Tibial artery (tissue), 4 donors: Measurements from ENCODE around the gene MAML2.
"Not testable (repeated sequence)": the region's sequence is repeated elsewhere in the genome, so short reads cannot be mapped to it uniquely, and the experiment has no call there.

Experiments used
- DNase-seq, 2 donors: peaks; one replicate each; pipeline ENCODE4 v3.0.0-alpha.2; 2019
- H3K27ac ChIP-seq, 2 donors: fragments of 200-600 bp; sonication (generic) in 1 of 2; 1 replicate in 1 of 2; 2 replicates in 1 of 2; pipeline ENCODE4 v1.5.1; 2018 to 2019; ENCODE audit warnings: mild to moderate bottlenecking in 1 of 2
- H3K27me3 ChIP-seq, 2 donors: fragments of 200-600 bp; sonication (generic) in 1 of 2; one replicate each; pipeline versions ENCODE4 v1.5.1 to v1.6.0; 2016 to 2019
- H3K36me3 ChIP-seq, 3 donors: fragments of 200-600 bp; sonication (generic) in 2 of 3; one replicate each; pipeline ENCODE4 v1.5.1; 2016 to 2019; ENCODE audit warnings: mild to moderate bottlenecking in 2 of 3
- H3K4me1 ChIP-seq, 4 donors: fragments of 200-600 bp; sonication (generic) in 2 of 4; 1 replicate in 3 of 4; 2 replicates in 1 of 4; pipeline ENCODE4 v1.5.1; 2016 to 2019
- H3K4me3 ChIP-seq, 2 donors: fragments of 200-600 bp; sonication (generic) in 1 of 2; 1 replicate in 1 of 2; 2 replicates in 1 of 2; pipeline ENCODE4 v1.5.1; 2018 to 2019; ENCODE audit warnings: mild to moderate bottlenecking in 2 of 2
- H3K9me3 ChIP-seq, 3 donors: fragments of 200-600 bp; sonication (generic) in 1 of 3; one replicate each; pipeline ENCODE4 v1.5.1; 2016 to 2019
- CTCF ChIP-seq, 2 experiments: fragments of 200-600 bp in 1 of 2; fragments of 450-650 bp in 1 of 2; IDR thresholded peaks; one replicate each; pipeline ENCODE4 v1.5.1; 2017 to 2019; ENCODE audit warnings: antibody characterized with exemption in 2 of 2, mild to moderate bottlenecking in 1 of 2, moderate library complexity in 1 of 2
- intact Hi-C: fragments of 100-400 bp; cut with DNase I; formaldehyde crosslinking; loops from one replicate; pipeline ENCODE4 v1.15.0; 2023; ENCODE audit warnings: low total_unique reads

The MAML2 gene

GRCh38 chr11:96290031-96290430 is 53.0 kb downstream of the MAML2 start:
- no peaks in the 10 kb centered on the region for H3K27me3 ChIP-seq
- no peaks in the 10 kb centered on the region for H3K9me3 ChIP-seq
- no peak for DNase-seq
- H3K36me3 ChIP-seq = no peaks in the 10 kb centered on the region
- no peak overlapping the region for H3K4me3 ChIP-seq
- H3K27ac ChIP-seq = no peak overlapping the region
- intact Hi-C loops = no loop called here
- H3K4me1 ChIP-seq = peaks cover 0 to 32% (median 16%) of the 10 kb centered on the region in 4 donors
- TF ChIP-seq CTCF (IDR thresholded peaks at IDR 0.05) = no peak

- Histone ChIP-seq H3K9me3 (no peaks in the 10 kb centered on the region), H3K4me1 (peaks cover 0 to 21% (median 12%) of the 10 kb centered on the region in 4 donors), H3K27ac (no peak overlapping the region), H3K4me3 (no peak overlapping the region), H3K27me3 (no peaks in the 10 kb centered on the region), H3K36me3 (no peaks in the 10 kb centered on the region)
- intact Hi-C loops = no loop called here
- DNase-seq = no peak
- no peak for TF ChIP-seq CTCF (IDR thresholded peaks at IDR 0.05)
These were observed 54.1 kb downstream of the MAML2 start for GRCh38 chr11:96288915-96289314.

- intact Hi-C loops = no loop called here
- Histone ChIP-seq H3K4me1 (peaks cover 0 to 13% (median 6%) of the 10 kb centered on the region in 4 donors), H3K27me3 (no peaks in the 10 kb centered on the region), H3K4me3 (no peak overlapping the region), H3K9me3 (no peaks in the 10 kb centered on the region), H3K27ac (no peak overlapping the region), H3K36me3 (no peaks in the 10 kb centered on the region)
- no peak for TF ChIP-seq CTCF (IDR thresholded peaks at IDR 0.05)
- no peak for DNase-seq
These were observed 55.1 kb downstream of the MAML2 start for GRCh38 chr11:96287822-96288439.

- intact Hi-C loops, H3K27ac ChIP-seq, DNase-seq, H3K4me3 ChIP-seq, H3K27me3 ChIP-seq, H3K9me3 ChIP-seq, H3K4me1 ChIP-seq, H3K36me3 ChIP-seq: not testable (repeated sequence)
These were observed 57.0 kb downstream of the MAML2 start for GRCh38 chr11:96285985-96286384.

GRCh38 chr11:96284917-96285316 is 58.1 kb downstream of the MAML2 start:
- H3K27ac ChIP-seq = no peak overlapping the region
- no peak for TF ChIP-seq CTCF (IDR thresholded peaks at IDR 0.05)
- H3K27me3 ChIP-seq = no peaks in the 10 kb centered on the region
- H3K36me3 ChIP-seq = no peaks in the 10 kb centered on the region
- DNase-seq = no peak
- intact Hi-C loops = no loop called here
- no peaks in the 10 kb centered on the region for H3K9me3 ChIP-seq
- H3K4me1 ChIP-seq = peaks cover 0 to 8% (median under 1%) of the 10 kb centered on the region in 4 donors
- no peak overlapping the region for H3K4me3 ChIP-seq

GRCh38 chr11:96284401-96284800 is 58.6 kb downstream of the MAML2 start:
- H3K27me3 ChIP-seq = no peaks in the 10 kb centered on the region

More at GRCh38 chr11:96284401-96284800, 58.6 kb downstream of the MAML2 start:
- no peaks in the 10 kb centered on the region for H3K9me3 ChIP-seq
- no peak for DNase-seq
- no peak overlapping the region for H3K4me3 ChIP-seq
- peaks cover 0 to 11% (median 3%) of the 10 kb centered on the region in 4 donors for H3K4me1 ChIP-seq
- H3K27ac ChIP-seq = no peak overlapping the region
- intact Hi-C loops = no loop called here
- TF ChIP-seq CTCF (IDR thresholded peaks at IDR 0.05) = no peak
- no peaks in the 10 kb centered on the region for H3K36me3 ChIP-seq
